Activated T-helper 1 cell treated with anti-CD3 and anti-CD28 coated beads, Interleukin-12 subunit alpha, Interleukin-12 subunit beta, Interleukin-2, Interleukin-4 antibody, amounts not matched to agents 30 ng/mL and 10 ng/mL and 1 ng/mL, durations not matched to agents 14 hours and 24 hours and 36 hours (primary cell): ENCODE results near the gene MUSTN1. TPM values are rescaled to one million over a fixed set of nuclear protein-coding genes. Genes with fewer than 3 reads are reported as not detected.

Experiments used
- DNase-seq: peaks from one replicate; pipeline ENCODE4 v3.0.0; 2021; ENCODE audit warnings: low spot score
- H3K27ac Mint-ChIP-seq: one replicate; pipeline ENCODE4 v1.8.0; 2021; ENCODE audit warnings: mild to moderate bottlenecking, mixed read lengths
- H3K27me3 Mint-ChIP-seq: one replicate; pipeline ENCODE4 v1.8.0; 2022; ENCODE audit warnings: mild to moderate bottlenecking, moderate library complexity, mixed read lengths; ENCODE audit not compliant: insufficient read depth
- H3K36me3 Mint-ChIP-seq: one replicate; pipeline ENCODE4 v1.8.0; 2021; ENCODE audit warnings: low read depth, mixed read lengths
- H3K4me1 Mint-ChIP-seq: one replicate; pipeline ENCODE4 v1.8.0; 2021; ENCODE audit warnings: low read depth, mixed read lengths
- H3K4me3 Mint-ChIP-seq: one replicate; pipeline ENCODE4 v1.8.0; 2021; ENCODE audit warnings: mild to moderate bottlenecking, moderate library complexity, mixed read lengths
- H3K9me3 Mint-ChIP-seq: one replicate; pipeline ENCODE4 v1.8.0; 2021; ENCODE audit warnings: mixed read lengths
- intact Hi-C: fragments of 100-400 bp; cut with micrococcal nuclease; formaldehyde crosslinking; loops from one replicate; pipeline ENCODE4 v1.15.1; 2024
- total RNA-seq: library from RNA; stranded (reverse); gene quantifications from 2 replicates; pipeline ENCODE4 v1.2.3, GENCODE V29; 2022

The MUSTN1 gene
- total RNA-seq, 1 donor from 2014 or later: 1.7 TPM

- Mint-ChIP-seq H3K27me3 (no peaks in the 10 kb centered on the region), H3K4me1 (peaks cover 7% of the 10 kb centered on the region), H3K9me3 (no peaks in the 10 kb centered on the region), H3K36me3 (no peaks in the 10 kb centered on the region), H3K4me3 (no peak overlapping the region), H3K27ac (no peak overlapping the region)
- intact Hi-C loops: loop anchor here (10.0 kb wide), 1 partner anchor 347 kb away; no protein-coding TSS in a partner anchor
- DNase-seq: no peak
Measured at GRCh38 chr3:52847726-52848125, 12.9 kb upstream of the MUSTN1 start.

GRCh38 chr3:52847241-52847640 is 12.4 kb upstream of the MUSTN1 start:
- H3K9me3 Mint-ChIP-seq: no peaks in the 10 kb centered on the region
- DNase-seq: no peak
- H3K4me1 Mint-ChIP-seq: peaks cover 7% of the 10 kb centered on the region
- H3K4me3 Mint-ChIP-seq: no peak overlapping the region
- H3K36me3 Mint-ChIP-seq: no peaks in the 10 kb centered on the region
- intact Hi-C loops: loop anchor here (10.0 kb wide), 1 partner anchor 348 kb away; no protein-coding TSS in a partner anchor
- H3K27me3 Mint-ChIP-seq: no peaks in the 10 kb centered on the region
- H3K27ac Mint-ChIP-seq: no peak overlapping the region

- Mint-ChIP-seq H3K27ac (peak overlapping the region; percentile 21), H3K27me3 (no peaks in the 10 kb centered on the region), H3K9me3 (no peaks in the 10 kb centered on the region), H3K4me1 (peaks cover 13% of the 10 kb centered on the region), H3K36me3 (no peaks in the 10 kb centered on the region), H3K4me3 (no peak overlapping the region)
- DNase-seq: no peak
- intact Hi-C loops: loop anchor here (10.0 kb wide), 1 partner anchor 348 kb away; no protein-coding TSS in a partner anchor
Measured at GRCh38 chr3:52846432-52846965, 11.7 kb upstream of the MUSTN1 start.

GRCh38 chr3:52845691-52846431 is 11.0 kb upstream of the MUSTN1 start:
- no peaks in the 10 kb centered on the region for H3K9me3 Mint-ChIP-seq
- intact Hi-C loops: loop anchor here (10.0 kb wide), 1 partner anchor 349 kb away; no protein-coding TSS in a partner anchor
- H3K27ac Mint-ChIP-seq: no peak overlapping the region
- DNase-seq: no peak
- peaks cover 3% of the 10 kb centered on the region for H3K36me3 Mint-ChIP-seq
- H3K27me3 Mint-ChIP-seq: no peaks in the 10 kb centered on the region
- peaks cover 17% of the 10 kb centered on the region for H3K4me1 Mint-ChIP-seq
- H3K4me3 Mint-ChIP-seq: no peak overlapping the region

GRCh38 chr3:52845157-52845556 is 10.3 kb upstream of the MUSTN1 start:
- no peak overlapping the region for H3K4me3 Mint-ChIP-seq
- H3K27me3 Mint-ChIP-seq: no peaks in the 10 kb centered on the region
- peaks cover 21% of the 10 kb centered on the region for H3K4me1 Mint-ChIP-seq
- H3K36me3 Mint-ChIP-seq: peaks cover 3% of the 10 kb centered on the region
- intact Hi-C loops: loop anchor here (10.0 kb wide), 1 partner anchor 350 kb away; no protein-coding TSS in a partner anchor
- H3K27ac Mint-ChIP-seq: no peak overlapping the region
- H3K9me3 Mint-ChIP-seq: no peaks in the 10 kb centered on the region
- DNase-seq: no peak

- no peaks in the 10 kb centered on the region for H3K27me3 Mint-ChIP-seq
- peaks cover 29% of the 10 kb centered on the region for H3K4me1 Mint-ChIP-seq
- intact Hi-C loops: loop anchor here (10.0 kb wide), 1 partner anchor 350 kb away; no protein-coding TSS in a partner anchor
- H3K36me3 Mint-ChIP-seq: peaks cover 4% of the 10 kb centered on the region
- H3K27ac Mint-ChIP-seq: no peak overlapping the region
- H3K4me3 Mint-ChIP-seq: no peak overlapping the region
- H3K9me3 Mint-ChIP-seq: no peaks in the 10 kb centered on the region
- DNase-seq: no peak
Measured at GRCh38 chr3:52844290-52844975, 9.6 kb upstream of the MUSTN1 start.

GRCh38 chr3:52843881-52844280 is 9.1 kb upstream of the MUSTN1 start:
- no peaks in the 10 kb centered on the region for H3K27me3 Mint-ChIP-seq
- no peak overlapping the region for H3K4me3 Mint-ChIP-seq
- H3K27ac Mint-ChIP-seq: no peak overlapping the region
- intact Hi-C loops: loop anchor here (10.0 kb wide), 1 partner anchor 351 kb away; no protein-coding TSS in a partner anchor
- peaks cover 4% of the 10 kb centered on the region for H3K36me3 Mint-ChIP-seq
- no peaks in the 10 kb centered on the region for H3K9me3 Mint-ChIP-seq
- DNase-seq: no peak
- H3K4me1 Mint-ChIP-seq: peaks cover 34% of the 10 kb centered on the region

GRCh38 chr3:52843108-52843865 is 8.5 kb upstream of the MUSTN1 start:
- Mint-ChIP-seq H3K36me3 (peaks cover 4% of the 10 kb centered on the region), H3K4me3 (no peak overlapping the region), H3K27ac (no peak overlapping the region), H3K27me3 (no peaks in the 10 kb centered on the region), H3K4me1 (peaks cover 40% of the 10 kb centered on the region), H3K9me3 (no peaks in the 10 kb centered on the region)
- intact Hi-C loops: loop anchor here (10.0 kb wide), 1 partner anchor 352 kb away; no protein-coding TSS in a partner anchor
- no peak for DNase-seq

GRCh38 chr3:52842424-52842823 is 7.6 kb upstream of the MUSTN1 start:
- Mint-ChIP-seq H3K9me3 (no peaks in the 10 kb centered on the region), H3K27me3 (no peaks in the 10 kb centered on the region), H3K4me1 (peaks cover 49% of the 10 kb centered on the region), H3K27ac (no peak overlapping the region), H3K4me3 (no peak overlapping the region), H3K36me3 (peaks cover 9% of the 10 kb centered on the region)
- no peak for DNase-seq
- intact Hi-C loops: loop anchor here (10.0 kb wide), 1 partner anchor 352 kb away; no protein-coding TSS in a partner anchor

- no peaks in the 10 kb centered on the region for H3K9me3 Mint-ChIP-seq
- no peak overlapping the region for H3K27ac Mint-ChIP-seq
- no peak overlapping the region for H3K4me3 Mint-ChIP-seq
- H3K36me3 Mint-ChIP-seq: peaks cover 11% of the 10 kb centered on the region
- no peak for DNase-seq
- H3K27me3 Mint-ChIP-seq: no peaks in the 10 kb centered on the region
- H3K4me1 Mint-ChIP-seq: peaks cover 50% of the 10 kb centered on the region
- intact Hi-C loops: loop anchor here (10.0 kb wide), 1 partner anchor 353 kb away; no protein-coding TSS in a partner anchor
Measured at GRCh38 chr3:52841981-52842340, 7.1 kb upstream of the MUSTN1 start.

GRCh38 chr3:52841211-52841980 is 6.6 kb upstream of the MUSTN1 start:
- H3K27ac Mint-ChIP-seq: no peak overlapping the region
- no peaks in the 10 kb centered on the region for H3K9me3 Mint-ChIP-seq
- intact Hi-C loops: loop anchor here (10.0 kb wide), 1 partner anchor 353 kb away; no protein-coding TSS in a partner anchor
- H3K4me1 Mint-ChIP-seq: peaks cover 50% of the 10 kb centered on the region
- no peaks in the 10 kb centered on the region for H3K27me3 Mint-ChIP-seq
- H3K36me3 Mint-ChIP-seq: peaks cover 11% of the 10 kb centered on the region
- H3K4me3 Mint-ChIP-seq: no peak overlapping the region
- DNase-seq: no peak
